Kasumi-1 (cell line): ENCODE measurements around the gene CCDC27.

ENCODE experiments used
- DNase-seq, 2 experiments: peaks; one replicate each; lab custom pipeline; 2025; lab: John Stamatoyannopoulos, UW

CCDC27 gene

GRCh38 chr1:3777078-3777547, 24.9 kb downstream of the CCDC27 start:
- DNase-seq, result no peak

DNA sequence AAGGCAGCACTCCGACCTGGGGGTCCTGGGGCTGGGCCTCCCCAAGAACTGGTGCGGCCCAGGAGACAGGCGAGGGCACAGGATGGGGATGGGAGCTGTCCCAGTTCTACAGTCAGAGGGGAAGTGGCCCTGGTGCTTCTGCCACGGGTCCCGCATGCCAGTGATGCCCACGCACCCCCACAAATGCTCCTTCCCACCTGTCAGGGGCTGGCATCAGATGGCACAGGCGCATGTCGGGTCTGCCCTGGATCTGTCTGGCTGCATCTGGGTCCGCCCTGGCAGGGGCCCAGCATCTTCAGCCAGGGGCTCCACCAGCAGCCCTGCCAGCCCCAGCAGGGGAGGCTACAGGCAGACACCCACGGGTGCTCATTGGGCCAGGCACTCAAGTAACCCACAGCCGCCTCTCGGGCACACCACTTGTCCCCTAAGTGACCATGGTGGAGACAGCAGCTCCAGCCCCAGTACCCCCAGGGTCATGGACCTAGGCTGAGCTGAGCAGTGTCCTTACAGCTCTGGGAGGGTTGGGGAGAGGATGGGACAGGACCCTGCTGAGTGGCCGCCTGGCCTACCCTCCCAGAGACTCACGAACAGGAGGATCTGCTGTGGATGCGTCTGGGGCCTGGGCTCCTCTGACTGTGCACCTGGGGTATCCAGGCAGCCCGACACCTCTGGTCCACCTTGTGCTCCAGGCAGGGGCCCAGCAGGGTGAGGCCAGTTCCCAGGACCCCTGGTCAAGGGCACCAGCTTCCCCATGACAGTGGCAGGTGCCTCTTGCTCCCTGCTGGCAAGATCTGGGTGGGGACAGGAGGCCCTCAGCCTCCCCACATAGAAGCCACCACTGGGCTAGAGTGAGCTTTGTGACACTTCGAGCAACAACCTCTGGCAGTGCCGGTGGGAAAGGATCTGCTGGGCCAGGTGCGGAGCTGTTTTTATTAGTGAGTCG, 25.7 kb downstream of the CCDC27 start:
- no peak for DNase-seq

GRCh38 chr1:3778590-3779264, 26.5 kb downstream of the CCDC27 start:
- DNase-seq, result no peak

DNA sequence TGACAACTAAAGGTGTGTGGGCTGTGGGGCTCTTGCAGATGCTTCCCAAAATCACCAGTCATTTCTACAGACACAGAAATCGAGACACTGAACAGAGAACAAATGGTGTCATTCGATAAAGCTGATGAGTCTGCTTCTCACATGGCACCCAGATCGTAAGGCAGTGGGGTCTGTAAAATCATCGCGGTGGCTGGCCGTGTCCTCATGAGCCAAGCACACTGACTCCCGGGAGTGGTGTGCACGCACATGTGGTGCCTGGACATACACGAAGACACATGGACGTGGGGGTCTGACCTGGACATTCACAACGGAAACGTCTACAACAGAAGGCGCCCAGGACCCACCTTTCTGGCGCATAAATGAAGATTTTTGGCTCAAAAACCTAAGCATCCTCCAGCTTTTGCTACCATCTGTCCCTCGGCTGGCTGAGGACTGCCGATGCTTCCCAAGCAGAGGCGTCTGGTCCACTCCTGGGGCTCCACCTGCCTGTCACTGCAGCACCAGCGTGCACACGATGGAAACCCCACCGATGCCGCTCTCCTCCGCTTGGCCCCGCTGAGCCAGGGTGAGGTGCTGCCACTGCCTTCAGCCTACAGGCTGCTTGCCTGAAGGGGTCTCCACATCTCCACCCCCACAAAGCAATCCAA, 27.1 kb downstream of the CCDC27 start:
- no peak for DNase-seq

GRCh38 chr1:3779912-3780416, 27.7 kb downstream of the CCDC27 start:
- no peak for DNase-seq

GRCh38 chr1:3780901-3781300, 28.7 kb downstream of the CCDC27 start:
- no peak for DNase-seq

- no peak for DNase-seq
Measured at GRCh38 chr1:3783651-3784474, 31.6 kb downstream of the CCDC27 start.

DNA sequence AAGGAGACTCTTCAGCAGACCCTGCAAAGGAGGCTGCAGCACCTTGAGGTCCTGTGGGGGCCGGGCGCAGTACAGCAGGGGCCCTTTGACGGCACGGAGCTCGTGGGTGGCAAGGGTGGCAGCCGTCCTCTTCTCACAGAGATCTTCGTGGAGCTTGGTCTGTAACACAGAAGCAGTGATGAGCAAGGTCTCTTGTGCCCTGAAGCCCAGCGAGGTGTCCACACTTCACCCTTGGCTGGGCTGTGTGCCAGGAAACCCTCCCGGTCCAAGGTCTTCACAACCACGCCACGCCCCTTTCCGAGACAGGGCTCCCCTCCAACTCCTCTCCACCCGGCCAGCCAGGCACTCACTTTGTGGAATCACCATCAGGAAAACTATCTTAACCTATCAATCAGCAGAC, 32.8 kb downstream of the CCDC27 start:
- DNase-seq, result no peak

DNA sequence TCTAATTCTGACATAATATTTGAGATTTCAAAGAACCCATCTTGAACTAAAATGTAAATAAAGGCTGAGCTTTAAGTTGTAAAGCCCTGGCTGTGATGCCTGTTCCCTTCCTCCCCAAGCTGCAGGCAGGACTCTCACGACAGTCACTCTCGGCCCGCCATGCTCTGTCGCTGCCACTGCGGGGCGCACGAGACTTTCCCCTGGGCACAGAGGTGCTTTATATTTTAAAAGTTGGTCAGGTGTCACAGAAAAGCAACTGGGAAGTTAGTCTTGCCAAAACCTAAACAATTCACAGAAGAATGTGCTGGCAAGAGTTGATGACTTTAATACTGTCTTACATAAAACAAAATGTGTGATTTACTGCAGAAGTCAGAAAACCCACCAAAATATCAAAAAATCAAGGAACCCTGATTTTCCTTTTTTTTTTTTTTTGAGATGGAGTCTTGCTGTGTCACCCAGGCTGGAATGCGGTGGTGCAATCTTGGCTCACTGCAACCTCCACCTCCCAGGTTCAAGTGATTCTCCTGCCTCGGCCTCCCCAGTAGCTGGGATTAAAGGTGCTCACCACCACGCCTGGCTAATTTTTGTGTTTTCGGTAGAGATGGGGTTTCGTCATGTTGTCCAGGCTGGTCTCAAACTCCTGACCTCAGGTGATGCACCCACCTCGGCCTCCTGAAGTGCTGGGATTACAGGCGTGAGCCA, 33.4 kb downstream of the CCDC27 start:
- peak; percentile 44 to 75 for DNase-seq

- DNase-seq, result no peak
Measured at GRCh38 chr1:3786468-3787348, 34.5 kb downstream of the CCDC27 start.

- DNase-seq, result no peak
Measured at GRCh38 chr1:3787349-3787715, 35.1 kb downstream of the CCDC27 start.

- DNase-seq, result no peak
Measured at GRCh38 chr1:3787745-3788605, 35.7 kb downstream of the CCDC27 start.

DNA sequence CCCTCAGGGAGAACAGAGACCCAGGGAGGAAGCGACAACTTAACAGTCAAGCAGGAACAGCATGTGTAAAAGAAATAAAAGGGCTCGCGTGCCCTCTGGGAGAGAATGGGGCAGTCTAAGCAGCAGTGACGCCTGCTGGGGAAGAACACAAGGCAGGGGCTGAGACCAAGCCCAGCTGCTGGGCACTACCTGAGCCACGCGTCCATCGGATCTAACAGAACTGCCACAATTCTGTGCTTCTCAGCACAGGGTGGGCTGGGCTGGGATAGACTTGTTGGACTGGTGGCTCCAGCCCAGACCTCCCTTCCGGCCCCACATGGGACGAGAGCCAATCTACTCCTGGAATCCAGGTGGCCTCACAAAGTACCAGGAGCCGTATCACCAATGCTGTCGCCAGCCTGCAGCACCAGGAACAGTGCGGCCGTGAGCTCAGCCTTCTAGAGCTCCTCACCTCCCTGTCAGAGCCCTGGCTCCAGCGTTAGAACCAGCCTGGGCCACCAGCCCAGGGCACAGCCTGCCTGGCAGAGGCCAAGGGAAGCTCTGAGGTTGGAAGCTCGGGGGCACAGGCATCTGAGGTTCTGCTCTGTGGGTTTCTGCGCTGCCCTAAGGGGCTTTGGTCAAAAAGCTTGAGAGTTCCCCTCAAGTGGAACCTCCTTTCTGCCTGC, 36.6 kb downstream of the CCDC27 start:
- no peak for DNase-seq

DNA sequence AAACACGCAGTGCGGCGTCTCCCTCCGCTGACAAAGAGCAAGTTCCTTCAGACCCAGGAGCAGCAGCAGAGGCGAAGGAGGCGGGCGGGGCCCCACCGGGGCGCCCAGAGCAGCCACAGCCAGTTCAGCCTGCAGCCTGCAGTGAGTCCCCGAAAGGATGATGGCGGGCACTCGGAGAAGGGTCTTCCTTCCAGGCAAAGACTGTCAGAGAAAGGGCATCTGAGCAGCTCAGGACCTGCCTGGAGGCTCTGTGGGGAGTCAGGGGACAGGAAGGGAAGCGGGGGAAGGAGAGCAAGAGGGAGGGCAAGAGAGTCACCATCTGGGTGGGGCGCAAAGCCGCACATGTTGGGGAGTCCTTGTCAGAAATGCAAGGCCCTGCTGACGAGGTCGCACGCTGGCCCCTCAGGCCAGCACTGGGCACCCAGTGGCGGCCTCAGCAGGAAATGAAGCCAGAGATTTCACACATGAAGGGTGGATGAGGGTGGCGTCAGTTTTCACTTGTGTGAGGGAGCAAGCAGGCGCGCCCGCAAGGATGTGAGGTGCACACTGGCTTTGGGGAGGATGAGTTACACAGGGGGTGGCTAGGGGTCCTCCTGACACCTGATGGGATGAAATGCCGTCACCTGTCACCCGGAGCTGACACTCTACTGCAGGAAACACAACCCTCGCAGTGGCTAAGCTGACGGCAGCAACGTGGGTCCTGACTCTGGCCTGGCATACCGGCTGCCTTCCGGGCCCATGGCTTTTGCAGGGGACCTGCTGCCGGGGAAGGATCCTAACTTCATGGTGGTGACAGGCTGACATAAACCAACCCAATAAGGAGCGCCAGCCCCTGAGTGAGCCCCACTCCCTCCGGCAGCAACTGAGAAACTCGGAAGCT, 37.4 kb downstream of the CCDC27 start:
- DNase-seq, result no peak

- no peak for DNase-seq
Measured at GRCh38 chr1:3790500-3790923, 38.3 kb downstream of the CCDC27 start.

GRCh38 chr1:3790952-3791351, 38.7 kb downstream of the CCDC27 start:
- no peak for DNase-seq

DNA sequence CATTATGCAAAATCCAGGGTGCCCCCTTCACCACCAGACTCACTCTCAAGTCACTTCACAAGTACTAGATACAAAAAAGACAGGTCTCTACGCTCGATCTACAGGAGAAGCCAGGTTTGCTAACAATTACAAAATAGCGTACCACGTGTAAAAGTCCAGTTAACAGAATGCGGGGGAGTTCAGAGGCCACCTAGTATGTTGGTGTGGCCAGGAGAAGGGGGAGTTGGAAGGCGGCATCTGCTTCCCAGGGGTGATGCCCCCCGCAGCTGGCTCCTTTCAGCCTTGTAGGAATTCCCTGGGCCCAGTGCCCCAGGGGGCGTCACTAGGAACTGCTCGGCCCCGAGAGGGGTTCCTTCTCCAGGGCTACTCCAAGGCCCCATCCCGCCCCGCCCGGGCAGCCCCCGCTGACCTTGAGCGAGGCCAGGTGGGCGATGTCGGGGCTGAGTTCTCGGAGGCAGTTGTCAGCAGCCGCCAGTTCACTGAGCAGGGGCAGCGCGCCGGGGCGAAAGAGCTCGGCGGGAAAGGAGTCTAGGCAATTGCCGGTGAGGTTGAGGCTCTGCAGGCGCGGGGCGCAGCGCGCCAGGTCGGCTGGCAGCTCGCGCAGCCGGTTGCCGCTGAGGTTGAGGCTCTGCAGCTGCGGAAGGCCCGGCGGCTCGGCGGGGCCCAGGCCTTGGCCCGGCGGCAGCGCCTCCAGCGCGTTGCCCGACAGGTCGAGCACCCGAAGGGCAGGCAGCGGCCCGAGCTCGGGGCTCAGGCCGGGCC, 43.4 kb downstream of the CCDC27 start:
- no peak for DNase-seq
